Liver (tissue), 3 donors: Measurements from ENCODE around the gene DDX46.

ENCODE experiments used
- ATF3 ChIP-seq: IDR thresholded peaks from 2 replicates; pipeline ENCODE4 v1.6.1; 2016; ENCODE audit warnings: antibody characterized with exemption
- CTCF ChIP-seq: fragments of 150-350 bp; IDR thresholded peaks from 2 replicates; pipeline ENCODE4 v1.5.1; 2017; ENCODE audit warnings: improper control_type of control experiment, low read depth, low read length; ENCODE audit not compliant: missing input control
- FOXA2 ChIP-seq: IDR thresholded peaks from 2 replicates; pipeline ENCODE4 v1.6.1; 2016; ENCODE audit warnings: antibody characterized with exemption
- GABPA ChIP-seq, 2 donors: IDR thresholded peaks in 1 of 2; conservative IDR thresholded peaks in 1 of 2; 2 replicates each; pipeline ENCODE4 v1.6.1; 2016; ENCODE audit warnings: antibody characterized with exemption in 2 of 2, mild to moderate bottlenecking in 1 of 2, moderate library complexity in 1 of 2
- JUND ChIP-seq, 2 donors: IDR thresholded peaks; 2 replicates each; pipeline ENCODE4 v1.6.1; 2016; ENCODE audit warnings: antibody characterized with exemption in 2 of 2
- RAD21 ChIP-seq, 2 donors: IDR thresholded peaks; 2 replicates each; pipeline ENCODE4 v1.6.1; 2016; ENCODE audit warnings: antibody characterized with exemption in 2 of 2, mild to moderate bottlenecking in 2 of 2
- SP1 ChIP-seq: IDR thresholded peaks from 2 replicates; pipeline ENCODE4 v1.6.1; 2018; ENCODE audit warnings: antibody characterized with exemption, mild to moderate bottlenecking
- TAF1 ChIP-seq: conservative IDR thresholded peaks from 2 replicates; pipeline ENCODE4 v1.6.1; 2016; ENCODE audit warnings: antibody characterized with exemption, mild to moderate bottlenecking
- YY1 ChIP-seq: IDR thresholded peaks from 2 replicates; pipeline ENCODE4 v1.6.1; 2016; ENCODE audit warnings: antibody characterized with exemption, mild to moderate bottlenecking
- ZBTB33 ChIP-seq: IDR thresholded peaks from 2 replicates; pipeline ENCODE4 v1.6.1; 2016; ENCODE audit warnings: antibody characterized with exemption
- TF ChIP-seq, protein P1 (sequence below): IDR thresholded peaks from 2 replicates; pipeline ENCODE4 v1.6.1; 2016; ENCODE audit warnings: antibody characterized with exemption, mild to moderate bottlenecking
- donor health status: healthy.
- donor health status: healthy.

DNA sequence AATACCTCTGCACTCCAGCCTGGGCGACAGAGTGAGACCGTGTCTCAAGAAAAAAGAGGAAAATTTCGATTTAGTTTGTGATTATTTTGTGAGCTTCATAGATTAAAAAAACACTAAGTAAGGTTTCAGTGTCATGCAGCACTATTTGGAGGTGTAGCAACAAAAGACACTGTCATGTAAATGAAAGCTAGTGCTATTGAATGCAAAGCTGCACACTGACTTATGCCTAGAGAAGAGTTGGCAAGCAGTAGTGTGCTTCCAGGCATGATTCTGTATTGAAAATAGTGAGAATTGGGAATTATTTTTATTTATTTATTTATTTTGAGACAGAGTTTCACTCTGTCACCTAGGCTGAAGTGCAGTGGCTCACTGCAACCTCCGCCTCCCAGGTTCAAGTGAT lies 34.5 kb downstream of the DDX46 start:
- TF ChIP-seq ATF3 (no peak), SP1 (no peak), YY1 (no peak), CTCF (no peak), JUND (IDR thresholded peaks at IDR 0.05) (no peak), ZBTB33 (no peak), GABPA (IDR thresholded peaks at IDR 0.05 in 1 of 2, conservative IDR thresholded peaks at IDR 0.05 in 1 of 2) (no peak), RAD21 (IDR thresholded peaks at IDR 0.05) (no peak), TAF1 (no peak), FOXA2 (no peak)
- TF ChIP-seq, protein P1, sequence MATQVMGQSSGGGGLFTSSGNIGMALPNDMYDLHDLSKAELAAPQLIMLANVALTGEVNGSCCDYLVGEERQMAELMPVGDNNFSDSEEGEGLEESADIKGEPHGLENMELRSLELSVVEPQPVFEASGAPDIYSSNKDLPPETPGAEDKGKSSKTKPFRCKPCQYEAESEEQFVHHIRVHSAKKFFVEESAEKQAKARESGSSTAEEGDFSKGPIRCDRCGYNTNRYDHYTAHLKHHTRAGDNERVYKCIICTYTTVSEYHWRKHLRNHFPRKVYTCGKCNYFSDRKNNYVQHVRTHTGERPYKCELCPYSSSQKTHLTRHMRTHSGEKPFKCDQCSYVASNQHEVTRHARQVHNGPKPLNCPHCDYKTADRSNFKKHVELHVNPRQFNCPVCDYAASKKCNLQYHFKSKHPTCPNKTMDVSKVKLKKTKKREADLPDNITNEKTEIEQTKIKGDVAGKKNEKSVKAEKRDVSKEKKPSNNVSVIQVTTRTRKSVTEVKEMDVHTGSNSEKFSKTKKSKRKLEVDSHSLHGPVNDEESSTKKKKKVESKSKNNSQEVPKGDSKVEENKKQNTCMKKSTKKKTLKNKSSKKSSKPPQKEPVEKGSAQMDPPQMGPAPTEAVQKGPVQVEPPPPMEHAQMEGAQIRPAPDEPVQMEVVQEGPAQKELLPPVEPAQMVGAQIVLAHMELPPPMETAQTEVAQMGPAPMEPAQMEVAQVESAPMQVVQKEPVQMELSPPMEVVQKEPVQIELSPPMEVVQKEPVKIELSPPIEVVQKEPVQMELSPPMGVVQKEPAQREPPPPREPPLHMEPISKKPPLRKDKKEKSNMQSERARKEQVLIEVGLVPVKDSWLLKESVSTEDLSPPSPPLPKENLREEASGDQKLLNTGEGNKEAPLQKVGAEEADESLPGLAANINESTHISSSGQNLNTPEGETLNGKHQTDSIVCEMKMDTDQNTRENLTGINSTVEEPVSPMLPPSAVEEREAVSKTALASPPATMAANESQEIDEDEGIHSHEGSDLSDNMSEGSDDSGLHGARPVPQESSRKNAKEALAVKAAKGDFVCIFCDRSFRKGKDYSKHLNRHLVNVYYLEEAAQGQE: no peak
